Loucy (cell line): Measurements from ENCODE around the gene SLC35A1.

ENCODE experiments used
- H2AFZ ChIP-seq: fragments of 200-600 bp; sonication (generic); 2 replicates; pipeline ENCODE4 v1.6.0; 2016; ENCODE audit warnings: antibody characterized with exemption, mild to moderate bottlenecking, low read length, moderate library complexity
- H3F3A ChIP-seq: fragments of 200-600 bp; 2 replicates; pipeline ENCODE4 v1.6.0; 2016; ENCODE audit warnings: antibody characterized with exemption, low read depth, mild to moderate bottlenecking
- H3K27me3 ChIP-seq: fragments of 200-600 bp; sonication (generic); 2 replicates; pipeline ENCODE4 v1.6.1; 2014; ENCODE audit warnings: low read length, mild to moderate bottlenecking; ENCODE audit not compliant: insufficient read depth, poor library complexity, severe bottlenecking
- H3K36me3 ChIP-seq: fragments of 200-600 bp; sonication (generic); 2 replicates; pipeline ENCODE4 v1.6.1; 2016; ENCODE audit warnings: low read length; ENCODE audit not compliant: insufficient read depth
- H3K4me1 ChIP-seq: fragments of 200-600 bp; sonication (generic); 2 replicates; pipeline ENCODE4 v1.5.1; 2014; ENCODE audit warnings: low read length, mild to moderate bottlenecking; ENCODE audit not compliant: insufficient read depth, poor library complexity, severe bottlenecking
- H3K4me2 ChIP-seq: fragments of 200-600 bp; sonication (generic); 2 replicates; pipeline ENCODE4 v1.6.0; 2014; ENCODE audit warnings: antibody characterized with exemption, low read length, low read depth, mild to moderate bottlenecking; ENCODE audit not compliant: poor library complexity, severe bottlenecking
- H3K4me3 ChIP-seq: fragments of 200-600 bp; sonication (generic); 2 replicates; pipeline ENCODE4 v1.5.1; 2014; ENCODE audit warnings: low read length, mild to moderate bottlenecking, mixed read lengths; ENCODE audit not compliant: poor library complexity, severe bottlenecking
- H3K79me2 ChIP-seq: fragments of 200-600 bp; sonication (generic); 2 replicates; pipeline ENCODE4 v1.6.1; 2014; ENCODE audit warnings: low read length; ENCODE audit not compliant: insufficient read depth
- H3K9ac ChIP-seq: fragments of 200-600 bp; sonication (generic); 2 replicates; pipeline ENCODE4 v1.6.0; 2014; ENCODE audit warnings: mild to moderate bottlenecking, low read depth, low read length, moderate library complexity; ENCODE audit not compliant: poor library complexity, severe bottlenecking
- H3K9me2 ChIP-seq: fragments of 200-600 bp; sonication (generic); replicated peaks from 2 replicates; pipeline ENCODE4 v1.6.1; 2016; ENCODE audit warnings: low read depth, low read length, mixed read lengths
- H3K9me3 ChIP-seq: fragments of 200-600 bp; sonication (generic); 2 replicates; pipeline ENCODE4 v1.6.1; 2014; ENCODE audit warnings: mild to moderate bottlenecking, antibody characterized with exemption, low read length, low read depth; ENCODE audit not compliant: insufficient read depth
- H4K20me1 ChIP-seq: fragments of 200-600 bp; sonication (generic); 2 replicates; pipeline ENCODE4 v1.6.0; 2014; ENCODE audit warnings: antibody characterized with exemption, low read length, mild to moderate bottlenecking; ENCODE audit not compliant: insufficient read depth, poor library complexity, severe bottlenecking
- CTCF ChIP-seq: fragments of 200-600 bp; sonication (generic); conservative IDR thresholded peaks from 2 replicates; pipeline ENCODE4 v1.5.1; 2014; ENCODE audit warnings: mild to moderate bottlenecking, antibody characterized with exemption, low read length
- EZH2phosphoT487 ChIP-seq: fragments of 200-600 bp; IDR thresholded peaks from 2 replicates; pipeline ENCODE4 v1.6.1; 2018; ENCODE audit warnings: antibody characterized with exemption, mild to moderate bottlenecking, moderate library complexity, borderline replicate concordance

The SLC35A1 gene

GRCh38 chr6:87529221-87529620 is 56.4 kb downstream of the SLC35A1 start:
- H4K20me1 ChIP-seq, result no peaks in the 10 kb centered on the region
- H3K9ac ChIP-seq, result no peak overlapping the region
- no peaks in the 10 kb centered on the region for H3K9me3 ChIP-seq
- no peaks in the 10 kb centered on the region for H3F3A ChIP-seq
- H3K4me1 ChIP-seq, result no peaks in the 10 kb centered on the region
- H3K79me2 ChIP-seq, result no peaks in the 10 kb centered on the region
- H3K4me2 ChIP-seq, result no peak overlapping the region
- H3K9me2 ChIP-seq, result no peaks in the 10 kb centered on the region
- no peak for TF ChIP-seq EZH2phosphoT487
- no peak for TF ChIP-seq CTCF
- H3K36me3 ChIP-seq, result peaks cover 36% of the 10 kb centered on the region; the same call in 1 of the 2 replicates
- no peak overlapping the region for H3K4me3 ChIP-seq
- H3K27me3 ChIP-seq, result no peaks in the 10 kb centered on the region
- H2AFZ ChIP-seq, result no peak overlapping the region

- Histone ChIP-seq H3F3A (no peaks in the 10 kb centered on the region), H4K20me1 (no peaks in the 10 kb centered on the region), H3K4me3 (no peak overlapping the region), H3K9me2 (no peaks in the 10 kb centered on the region), H3K36me3 (peaks cover 25% of the 10 kb centered on the region; the same call in 1 of the 2 replicates), H3K27me3 (no peaks in the 10 kb centered on the region), H3K79me2 (no peaks in the 10 kb centered on the region), H3K4me2 (no peak overlapping the region), H3K4me1 (no peaks in the 10 kb centered on the region), H2AFZ (no peak overlapping the region), H3K9me3 (no peaks in the 10 kb centered on the region), H3K9ac (no peak overlapping the region)
- TF ChIP-seq CTCF (no peak), EZH2phosphoT487 (no peak)
Observed at GRCh38 chr6:87534377-87535047, 61.7 kb downstream of the SLC35A1 start.

- no peaks in the 10 kb centered on the region for H3K9me2 ChIP-seq
- TF ChIP-seq EZH2phosphoT487 (no peak), CTCF (no peak)
- H2AFZ ChIP-seq, result no peak overlapping the region
- H3K9me3 ChIP-seq, result no peaks in the 10 kb centered on the region
- no peaks in the 10 kb centered on the region for H3F3A ChIP-seq
- H3K4me1 ChIP-seq, result no peaks in the 10 kb centered on the region
- H3K79me2 ChIP-seq, result no peaks in the 10 kb centered on the region
- H3K4me2 ChIP-seq, result no peak overlapping the region
- no peak overlapping the region for H3K4me3 ChIP-seq
- H3K9ac ChIP-seq, result no peak overlapping the region
- no peaks in the 10 kb centered on the region for H3K27me3 ChIP-seq
- peaks cover 34% of the 10 kb centered on the region; the same call in 1 of the 2 replicates for H3K36me3 ChIP-seq
- H4K20me1 ChIP-seq, result no peaks in the 10 kb centered on the region
Observed at GRCh38 chr6:87538510-87539260, 65.9 kb downstream of the SLC35A1 start.
